H1 (cell line): ENCODE data around the gene ST14. TPM values are rescaled to one million over a fixed set of nuclear protein-coding genes. Genes with fewer than 3 reads are reported as not detected.

Experiments
- CTCF ChIA-PET: fragments of 300-600 bp; sonication (Branson Sonifier 250); formaldehyde crosslinking; loops from one replicate; lab custom pipeline; 2021; ENCODE audit not compliant: partially characterized antibody; lab: Charles Lee
- POLR2A ChIA-PET: fragments of 300-600 bp; sonication (Branson Sonifier 250); formaldehyde crosslinking; loops from one replicate; lab custom pipeline; 2021; ENCODE audit warnings: inconsistent platforms; ENCODE audit not compliant: partially characterized antibody; lab: Charles Lee
- DNase-seq, 2 experiments: peaks; one replicate each; pipeline versions ENCODE4 v3.0.0 to v3.0.0-alpha.2; 2010 to 2022; ENCODE audit warnings: low spot score in 2 of 2, low read depth in 1 of 2, mixed read lengths in 1 of 2
- FAIRE-seq: peaks from 2 replicates; lab custom pipeline; 2011; peaks lifted over from hg19 to GRCh38; lab: Jason Lieb, UNC
- H2AFZ ChIP-seq: 2 replicates; pipeline ENCODE4 v1.8.1; 2012; ENCODE audit warnings: low read length, inconsistent platforms
- H2AK5ac ChIP-seq: 2 replicates; pipeline ENCODE4 v1.6.1; 2013; ENCODE audit warnings: low read depth, low read length
- H2BK120ac ChIP-seq: replicated peaks from 2 replicates; pipeline ENCODE3; 2013; ENCODE audit warnings: low read depth, low read length, inconsistent platforms
- H2BK12ac ChIP-seq: 2 replicates; pipeline ENCODE4 v1.6.1; 2013; ENCODE audit warnings: low read depth, low read length
- H2BK15ac ChIP-seq: 2 replicates; pipeline ENCODE4 v1.6.1; 2013; ENCODE audit warnings: low read length
- H2BK20ac ChIP-seq: 2 replicates; pipeline ENCODE4 v1.6.1; 2013; ENCODE audit warnings: low read length
- H2BK5ac ChIP-seq: 2 replicates; pipeline ENCODE4 v1.6.1; 2013; ENCODE audit warnings: low read depth, low read length
- H3K14ac ChIP-seq: 2 replicates; pipeline ENCODE4 v1.6.1; 2013; ENCODE audit warnings: inconsistent platforms; ENCODE audit not compliant: insufficient read length
- H3K18ac ChIP-seq: 2 replicates; pipeline ENCODE4 v1.6.1; 2013; ENCODE audit warnings: low read length; ENCODE audit errors: extremely low read depth
- H3K23ac ChIP-seq: 2 replicates; pipeline ENCODE4 v1.6.1; 2013; ENCODE audit warnings: inconsistent platforms; ENCODE audit not compliant: insufficient read length
- H3K23me2 ChIP-seq: 2 replicates; pipeline ENCODE4 v1.6.1; 2013; ENCODE audit warnings: low read depth, low read length
- H3K27ac ChIP-seq: 2 replicates; pipeline ENCODE4 v1.6.1; 2011; ENCODE audit warnings: low read depth, low read length, inconsistent platforms
- H3K27me3 ChIP-seq, 4 experiments: replicated peaks in 1 of 4; 1 replicate in 1 of 4; 2 replicates in 3 of 4; pipeline versions ENCODE4 v1.6.1 to v1.8.1; 2011 to 2013; ENCODE audit warnings: low read length in 3 of 4, mild to moderate bottlenecking in 3 of 4, inconsistent platforms in 2 of 4, mixed read lengths in 2 of 4, moderate library complexity in 1 of 4; ENCODE audit not compliant: control insufficient read depth in 3 of 4, insufficient read depth in 3 of 4; ENCODE audit errors: extremely low read depth in 1 of 4
- H3K36me3 ChIP-seq, 4 experiments: 2 replicates each; pipeline versions ENCODE4 v1.6.1 to v1.8.1; 2011 to 2013; ENCODE audit warnings: mild to moderate bottlenecking in 4 of 4, low read length in 3 of 4, moderate library complexity in 2 of 4, control low read depth in 1 of 4, inconsistent platforms in 1 of 4; ENCODE audit not compliant: insufficient read depth in 4 of 4, control insufficient read depth in 2 of 4
- H3K4ac ChIP-seq: replicated peaks from 2 replicates; pipeline ENCODE3; 2013; ENCODE audit warnings: low read length, low read depth, mixed read lengths, inconsistent platforms; ENCODE audit not compliant: insufficient read length
- H3K4me1 ChIP-seq, 4 experiments: replicated peaks in 1 of 4; 1 replicate in 1 of 4; 2 replicates in 3 of 4; pipeline versions ENCODE4 v1.6.1 to v1.8.1; 2011 to 2013; ENCODE audit warnings: low read length in 3 of 4, inconsistent platforms in 2 of 4, mixed read lengths in 1 of 4; ENCODE audit not compliant: insufficient read depth in 4 of 4, control insufficient read depth in 3 of 4
- H3K4me2 ChIP-seq, 2 experiments: 2 replicates each; pipeline versions ENCODE4 v1.6.1 to v1.8.1; 2011 to 2013; ENCODE audit warnings: low read depth in 2 of 2, low read length in 2 of 2, control low read depth in 1 of 2, inconsistent platforms in 1 of 2, mild to moderate bottlenecking in 1 of 2; ENCODE audit not compliant: insufficient read depth in 1 of 2
- H3K4me3 ChIP-seq, 4 experiments: fragments of 200-600, 300-600 bp in 1 of 4; sonication (generic), shearing (Covaris generic), sonication (Bioruptor Twin) in 1 of 4; 2 replicates each; pipeline versions ENCODE4 v1.5.1 to v1.8.1; 2011 to 2016; ENCODE audit warnings: low read length in 4 of 4, low read depth in 3 of 4, control low read depth in 2 of 4, inconsistent platforms in 2 of 4, mild to moderate bottlenecking in 2 of 4, mixed read lengths in 1 of 4, moderate library complexity in 1 of 4; ENCODE audit not compliant: insufficient read depth in 2 of 4; ENCODE audit errors: extremely low read depth in 1 of 4
- H3K56ac ChIP-seq: replicated peaks from 2 replicates; pipeline ENCODE3; 2013; ENCODE audit warnings: low read depth, mild to moderate bottlenecking, mixed read lengths, low read length, inconsistent platforms; ENCODE audit not compliant: insufficient read length
- H3K79me1 ChIP-seq: 2 replicates; pipeline ENCODE4 v1.6.1; 2013; ENCODE audit warnings: low read depth, low read length, control low read depth
- H3K79me2 ChIP-seq, 2 experiments: 2 replicates each; pipeline versions ENCODE4 v1.6.1 to v1.8.1; 2012 to 2013; ENCODE audit warnings: low read length in 2 of 2, mild to moderate bottlenecking in 2 of 2, inconsistent platforms in 1 of 2; ENCODE audit not compliant: insufficient read depth in 2 of 2, control insufficient read depth in 1 of 2
- H3K9ac ChIP-seq, 4 experiments: replicated peaks in 1 of 4; 1 replicate in 1 of 4; 2 replicates in 3 of 4; pipeline versions ENCODE4 v1.6.1 to v1.8.1; 2011 to 2013; ENCODE audit warnings: low read depth in 3 of 4, low read length in 3 of 4, control low read depth in 2 of 4, mild to moderate bottlenecking in 2 of 4, moderate library complexity in 2 of 4, inconsistent platforms in 1 of 4; ENCODE audit errors: extremely low read depth in 1 of 4
- H3K9me3 ChIP-seq, 2 experiments: 2 replicates each; pipeline versions ENCODE4 v1.6.1 to v1.8.1; 2012 to 2013; ENCODE audit warnings: mild to moderate bottlenecking in 2 of 2, moderate library complexity in 2 of 2, control low read depth in 1 of 2, inconsistent platforms in 1 of 2, low read depth in 1 of 2, low read length in 1 of 2, mixed read lengths in 1 of 2; ENCODE audit not compliant: insufficient read depth in 2 of 2
- H4K20me1 ChIP-seq, 2 experiments: replicated peaks in 1 of 2; 2 replicates each; pipeline versions ENCODE3 to v1.8.1; 2011 to 2013; ENCODE audit warnings: inconsistent platforms in 2 of 2, low read length in 2 of 2, mild to moderate bottlenecking in 1 of 2; ENCODE audit not compliant: insufficient read depth in 2 of 2, control insufficient read depth in 1 of 2
- H4K5ac ChIP-seq: 2 replicates; pipeline ENCODE4 v1.6.1; 2013; ENCODE audit warnings: low read length, low read depth, mixed read lengths, inconsistent platforms; ENCODE audit not compliant: insufficient read length
- H4K8ac ChIP-seq: 2 replicates; pipeline ENCODE4 v1.8.0; 2013; ENCODE audit warnings: mild to moderate bottlenecking, moderate library complexity, low read length, inconsistent platforms; ENCODE audit not compliant: insufficient read depth; ENCODE audit errors: extremely low read depth
- H4K91ac ChIP-seq: replicated peaks from 2 replicates; pipeline ENCODE3; 2013; ENCODE audit warnings: low read length, mixed read lengths, inconsistent platforms; ENCODE audit not compliant: insufficient read length
- ATF3 ChIP-seq: IDR thresholded peaks from 2 replicates; pipeline ENCODE4 v1.6.1; 2011; ENCODE audit warnings: low read depth, mild to moderate bottlenecking, low read length; ENCODE audit not compliant: insufficient read depth
- HDAC2 ChIP-seq, 2 experiments: fragments of 300-600 bp in 1 of 2; sonication (generic) in 1 of 2; IDR thresholded peaks; 2 replicates each; pipeline ENCODE4 v1.6.1; 2011 to 2012; ENCODE audit warnings: low read depth in 2 of 2, low read length in 2 of 2, mild to moderate bottlenecking in 2 of 2, moderate library complexity in 2 of 2, borderline replicate concordance in 1 of 2, inconsistent platforms in 1 of 2
- TAF1 ChIP-seq: IDR thresholded peaks from 2 replicates; pipeline ENCODE4 v1.6.1; 2011; ENCODE audit warnings: mild to moderate bottlenecking, low read depth, low read length
- YY1 ChIP-seq: IDR thresholded peaks from 2 replicates; pipeline ENCODE4 v1.6.1; 2011; ENCODE audit warnings: low read depth, mild to moderate bottlenecking, low read length
- WGBS, 2 experiments: shearing (Covaris generic) in 1 of 2; methylation state at CpG; one replicate each; pipeline versions ENCODE4 v1.1.6 to v1.1.7; 2013 to 2015; ENCODE audit warnings: low lambda C conversion rate in 2 of 2, mixed read lengths in 2 of 2, inconsistent platforms in 1 of 2, low coverage in 1 of 2, missing lambda C conversion rate in 1 of 2; ENCODE audit not compliant: insufficient replicate concordance in 2 of 2, insufficient coverage in 1 of 2, insufficient read length in 1 of 2; ENCODE audit errors: extremely low coverage in 1 of 2, missing lambda C conversion rate in 1 of 2; 5-methylcytosine and 5-hydroxymethylcytosine counted together
- polyA plus RNA-seq, 7 experiments: library from polyadenylated mRNA; depleted of rRNA in 3 of 7; stranded (reverse) in 5 of 7; unstranded in 2 of 7; fragments of >200 nt in 5 of 7; fragments of 200-250 nt in 2 of 7; gene quantifications; 1 replicate in 5 of 7; 2 replicates in 1 of 7; 4 replicates in 1 of 7; pipeline versions ENCODE4 v1.2.1 to v1.2.3, GENCODE V29; 2011 to 2013; ENCODE audit warnings: missing spikeins in 2 of 7, mixed read lengths in 2 of 7
- total RNA-seq: library from RNA; stranded (reverse); fragmentation: NEBNext Ultra II Directional; extraction: Animal tissue kit (Norgen Biotek cat#: 25700); gene quantifications from 2 replicates; pipeline ENCODE4 v1.2.1, GENCODE V29; 2021

The ST14 gene
- total and polyA plus RNA-seq, 2 of the 8 experiments (the other 6 are each of a cell fraction or from before 2014, with no cell fraction given): 22.4 to 24.9 TPM

GRCh38 chr11:130167146-130167545, 7.6 kb downstream of the ST14 start:
- no peak overlapping the region for H2AFZ ChIP-seq
- H3K9me3 ChIP-seq: no peaks in the 10 kb centered on the region
- FAIRE-seq: no peak

More at GRCh38 chr11:130167146-130167545, 7.6 kb downstream of the ST14 start:
- TF ChIP-seq ATF3 (no peak), HDAC2 (IDR thresholded peaks at IDR 0.05; ENCODE audit: borderline replicate concordance in 1 of 2, low read depth in 2 of 2, low read length in 2 of 2) (no peak), TAF1 (no peak), YY1 (no peak)
- Histone ChIP-seq H3K4me2 (no peak overlapping the region), H3K36me3 (no peaks in the 10 kb centered on the region), H3K79me1 (no peaks in the 10 kb centered on the region; the same call in 1 of the 2 replicates), H3K79me2 (no peaks in the 10 kb centered on the region), H3K14ac (no peak overlapping the region), H2AK5ac (no peak overlapping the region), H4K91ac (no peak overlapping the region), H2BK120ac (no peak overlapping the region), H3K4me1 (no peaks in the 10 kb centered on the region; a peak in 3 of 7 replicates), H3K23ac (no peak overlapping the region), H3K4ac (no peak overlapping the region), H2BK5ac (no peak overlapping the region), H3K18ac (no peak overlapping the region), H3K4me3 (no peak overlapping the region), H2BK15ac (no peak overlapping the region), H3K9ac (no peak overlapping the region), H4K20me1 (peaks cover 9 to 13% of the 10 kb centered on the region in 2 experiments), H3K56ac (no peak overlapping the region), H3K27ac (no peak overlapping the region), H2BK20ac (no peak overlapping the region), H2BK12ac (no peak overlapping the region), H4K8ac (no peak overlapping the region), H3K27me3 (peaks cover 4 to 46% (median 35%) of the 10 kb centered on the region in 4 experiments), H4K5ac (no peak overlapping the region), H3K23me2 (no peaks in the 10 kb centered on the region)
- ChIA-PET POLR2A (no interaction called here), CTCF (interaction anchor here (1.1 kb wide), 1 partner anchor 21 kb away, joined by 4 read pairs; no protein-coding TSS in a partner anchor)
- WGBS, 2 experiments: 94% methylated on average over 3 of the region's 3 CpGs; no CpG with 5 or more reads in 1 of the 2 experiments
- no peak for DNase-seq
